Measurements from ENCODE around the gene KATNB1. TPM values are rescaled to one million over a fixed set of nuclear protein-coding genes. Genes with fewer than 3 reads are reported as not detected.

The KATNB1 gene
- total and polyA plus RNA-seq, 2 experiments from 2014 or later: 46.4 to 49.4 TPM

GRCh38 chr16:57703416-57704010, 32.1 kb upstream of the KATNB1 start:
- H3K27ac ChIP-seq: no peak overlapping the region
- no peaks in the 10 kb centered on the region for H3K27me3 ChIP-seq
- H3K4me3 ChIP-seq: no peak overlapping the region
- H3K4me1 ChIP-seq (ENCODE audit: low read depth): peaks cover 16% of the 10 kb centered on the region
- no peak for TF ChIP-seq CTCF (IDR thresholded peaks at IDR 0.05; ENCODE audit: low read depth, low read length)
- no peak for DNase-seq (ENCODE audit: low read depth in 1 of 2, low spot score in 1 of 2)
- H3K36me3 ChIP-seq: no peaks in the 10 kb centered on the region
- H3K9me3 ChIP-seq (ENCODE audit: low read depth): no peaks in the 10 kb centered on the region

- Histone ChIP-seq H3K27ac (no peak overlapping the region), H3K9me3 (ENCODE audit: low read depth) (no peaks in the 10 kb centered on the region), H3K4me3 (no peak overlapping the region), H3K4me1 (ENCODE audit: low read depth) (peaks cover 16% of the 10 kb centered on the region), H3K27me3 (no peaks in the 10 kb centered on the region), H3K36me3 (no peaks in the 10 kb centered on the region)
- no peak for DNase-seq (ENCODE audit: low read depth in 1 of 2, low spot score in 1 of 2)
- TF ChIP-seq CTCF (IDR thresholded peaks at IDR 0.05; ENCODE audit: low read depth, low read length): no peak
These were observed 31.3 kb upstream of the KATNB1 start for GRCh38 chr16:57704011-57704904.

GRCh38 chr16:57704905-57705852, 30.4 kb upstream of the KATNB1 start:
- Histone ChIP-seq H3K4me3 (no peak overlapping the region), H3K36me3 (no peaks in the 10 kb centered on the region), H3K27ac (no peak overlapping the region), H3K4me1 (ENCODE audit: low read depth) (peaks cover 16% of the 10 kb centered on the region), H3K9me3 (ENCODE audit: low read depth) (no peaks in the 10 kb centered on the region), H3K27me3 (no peaks in the 10 kb centered on the region)
- TF ChIP-seq CTCF (IDR thresholded peaks at IDR 0.05; ENCODE audit: low read depth, low read length): no peak
- DNase-seq (ENCODE audit: low read depth in 1 of 2, low spot score in 1 of 2): no peak

- no peak overlapping the region for H3K27ac ChIP-seq
- H3K4me1 ChIP-seq (ENCODE audit: low read depth): peaks cover 4% of the 10 kb centered on the region
- no peaks in the 10 kb centered on the region for H3K27me3 ChIP-seq
- H3K36me3 ChIP-seq: no peaks in the 10 kb centered on the region
- no peaks in the 10 kb centered on the region for H3K9me3 ChIP-seq (ENCODE audit: low read depth)
- DNase-seq (ENCODE audit: low read depth in 1 of 2, low spot score in 1 of 2): no peak
- TF ChIP-seq CTCF (IDR thresholded peaks at IDR 0.05; ENCODE audit: low read depth, low read length): no peak
- H3K4me3 ChIP-seq: no peak overlapping the region
These were observed 28.9 kb upstream of the KATNB1 start for GRCh38 chr16:57706717-57707116.

GRCh38 chr16:57707331-57707730, 28.2 kb upstream of the KATNB1 start:
- Histone ChIP-seq H3K27ac (no peak overlapping the region), H3K4me3 (no peak overlapping the region), H3K36me3 (no peaks in the 10 kb centered on the region), H3K27me3 (no peaks in the 10 kb centered on the region), H3K9me3 (ENCODE audit: low read depth) (no peaks in the 10 kb centered on the region), H3K4me1 (ENCODE audit: low read depth) (no peaks in the 10 kb centered on the region)
- TF ChIP-seq CTCF (IDR thresholded peaks at IDR 0.05; ENCODE audit: low read depth, low read length): no peak
- DNase-seq (ENCODE audit: low read depth in 1 of 2, low spot score in 1 of 2): no peak
